Fibroblast of lung (primary cell): ENCODE data around the gene OBSCN. TPM values are rescaled to one million over a fixed set of nuclear protein-coding genes. Genes with fewer than 3 reads are reported as not detected.

Experiments
- DNase-seq, 2 donors: peaks; one replicate each; pipeline versions ENCODE4 v3.0.0 to v3.0.0-alpha.2; 2010; ENCODE audit warnings: low read depth in 2 of 2
- H2AFZ ChIP-seq: 2 replicates; pipeline ENCODE4 v1.5.1; 2012; ENCODE audit warnings: low read length, control low read depth, inconsistent platforms
- H3K27ac ChIP-seq: 2 replicates; pipeline ENCODE4 v1.5.1; 2011; ENCODE audit warnings: low read length, control low read depth; ENCODE audit not compliant: insufficient read depth
- H3K27me3 ChIP-seq: 2 replicates; pipeline ENCODE4 v1.5.1; 2011; ENCODE audit warnings: mild to moderate bottlenecking, low read length; ENCODE audit not compliant: control insufficient read depth, insufficient read depth
- H3K36me3 ChIP-seq: 2 replicates; pipeline ENCODE4 v1.5.1; 2011; ENCODE audit warnings: low read length; ENCODE audit not compliant: control insufficient read depth, insufficient read depth
- H3K4me1 ChIP-seq: 2 replicates; pipeline ENCODE4 v1.5.1; 2011; ENCODE audit warnings: low read length; ENCODE audit not compliant: control insufficient read depth, insufficient read depth; ENCODE audit errors: extremely low read depth
- H3K4me2 ChIP-seq: 2 replicates; pipeline ENCODE4 v1.5.1; 2011; ENCODE audit warnings: low read length, control low read depth; ENCODE audit not compliant: insufficient read depth; ENCODE audit errors: extremely low read depth
- H3K4me3 ChIP-seq, 4 experiments: fragments of 200-600 bp in 1 of 4; sonication (generic) in 1 of 4; replicated peaks in 1 of 4; 2 replicates each; pipeline ENCODE4 v1.5.1; 2011 to 2016; ENCODE audit warnings: low read length in 4 of 4, low read depth in 3 of 4, mild to moderate bottlenecking in 3 of 4, control low read depth in 2 of 4, inconsistent platforms in 1 of 4, mixed read lengths in 1 of 4; ENCODE audit not compliant: insufficient read depth in 1 of 4; ENCODE audit errors: control extremely low read depth in 1 of 4
- H3K79me2 ChIP-seq: 2 replicates; pipeline ENCODE4 v1.5.1; 2012; ENCODE audit warnings: mild to moderate bottlenecking, low read length, inconsistent platforms; ENCODE audit not compliant: control insufficient read depth, insufficient read depth
- H3K9ac ChIP-seq: 2 replicates; pipeline ENCODE4 v1.5.1; 2011; ENCODE audit warnings: mild to moderate bottlenecking, low read length, control low read depth; ENCODE audit not compliant: insufficient read depth
- H3K9me3 ChIP-seq: 2 replicates; pipeline ENCODE4 v1.5.1; 2012; ENCODE audit warnings: low read depth, low read length; ENCODE audit not compliant: control insufficient read depth, insufficient read depth
- H4K20me1 ChIP-seq: 2 replicates; pipeline ENCODE4 v1.5.1; 2011; ENCODE audit warnings: low read length; ENCODE audit not compliant: control insufficient read depth, insufficient read depth; ENCODE audit errors: extremely low read depth
- CTCF ChIP-seq, 2 donors: IDR thresholded peaks in 1 of 2; conservative IDR thresholded peaks in 1 of 2; 1 replicate in 1 of 2; 2 replicates in 1 of 2; pipeline ENCODE4 v1.5.1; 2011 to 2012; ENCODE audit warnings: low read length in 2 of 2, control low read depth in 1 of 2, inconsistent platforms in 1 of 2, low read depth in 1 of 2, mild to moderate bottlenecking in 1 of 2
- EZH2 ChIP-seq: IDR thresholded peaks from 2 replicates; pipeline ENCODE4 v1.5.1; 2012; ENCODE audit warnings: low read length, control low read depth, mild to moderate bottlenecking; ENCODE audit errors: missing control alignments
- polyA plus RNA-seq, 2 donors: library from polyadenylated mRNA; depleted of rRNA in 1 of 2; stranded (reverse) in 1 of 2; unstranded in 1 of 2; fragments of >200 nt; gene quantifications; 2 replicates each; pipeline ENCODE4 v1.2.1, GENCODE V29; 2011 to 2012; ENCODE audit warnings: missing spikeins in 1 of 2
- total RNA-seq: library from RNA; depleted of rRNA; stranded (reverse); fragments of >200 nt; gene quantifications from 2 replicates; pipeline ENCODE4 v1.2.1, GENCODE V29; 2014

Gene OBSCN
- total and polyA plus RNA-seq, 2 donors (not counting 1 experiment from before 2014, with no cell fraction given) = 0.87 to 16.8 TPM

GRCh38 chr1:228263636-228264035, 55.8 kb downstream of the OBSCN start:
- Histone ChIP-seq H4K20me1 (no peaks in the 10 kb centered on the region), H3K27me3 (no peaks in the 10 kb centered on the region), H3K27ac (no peak overlapping the region), H3K4me3 (no peak overlapping the region), H3K79me2 (no peaks in the 10 kb centered on the region), H3K4me2 (no peak overlapping the region), H3K4me1 (no peaks in the 10 kb centered on the region), H2AFZ (no peak overlapping the region), H3K36me3 (no peaks in the 10 kb centered on the region), H3K9me3 (no peaks in the 10 kb centered on the region), H3K9ac (no peak overlapping the region)
- no peak for TF ChIP-seq CTCF (conservative IDR thresholded peaks at IDR 0.05 in 1 of 2, IDR thresholded peaks at IDR 0.05 in 1 of 2; ENCODE audit: low read depth in 1 of 2, low read length in 2 of 2)
- TF ChIP-seq EZH2 = no peak
- DNase-seq = no peak

- Histone ChIP-seq H3K9ac (no peak overlapping the region), H3K27ac (no peak overlapping the region), H3K27me3 (no peaks in the 10 kb centered on the region), H3K4me1 (no peaks in the 10 kb centered on the region), H3K9me3 (no peaks in the 10 kb centered on the region), H3K79me2 (no peaks in the 10 kb centered on the region), H3K4me2 (no peak overlapping the region), H4K20me1 (no peaks in the 10 kb centered on the region), H3K36me3 (no peaks in the 10 kb centered on the region), H3K4me3 (no peak overlapping the region), H2AFZ (no peak overlapping the region)
- no peak for TF ChIP-seq CTCF (conservative IDR thresholded peaks at IDR 0.05 in 1 of 2, IDR thresholded peaks at IDR 0.05 in 1 of 2; ENCODE audit: low read depth in 1 of 2, low read length in 2 of 2)
- TF ChIP-seq EZH2 = no peak
- no peak for DNase-seq
Measured at GRCh38 chr1:228264090-228264829, 56.4 kb downstream of the OBSCN start.

- peak; percentile 33 to 38 for TF ChIP-seq CTCF (conservative IDR thresholded peaks at IDR 0.05 in 1 of 2, IDR thresholded peaks at IDR 0.05 in 1 of 2; ENCODE audit: low read depth in 1 of 2, low read length in 2 of 2)
- TF ChIP-seq EZH2 = no peak
- no peak overlapping the region for H2AFZ ChIP-seq
- no peak overlapping the region for H3K4me3 ChIP-seq
- H3K4me2 ChIP-seq = no peak overlapping the region
- no peaks in the 10 kb centered on the region for H3K36me3 ChIP-seq
- H3K79me2 ChIP-seq = no peaks in the 10 kb centered on the region
- H3K4me1 ChIP-seq = no peaks in the 10 kb centered on the region
- no peak overlapping the region for H3K27ac ChIP-seq
- DNase-seq = peak; percentile 8 to 46
- H3K27me3 ChIP-seq = no peaks in the 10 kb centered on the region
- H3K9ac ChIP-seq = no peak overlapping the region
- no peaks in the 10 kb centered on the region for H3K9me3 ChIP-seq
- H4K20me1 ChIP-seq = no peaks in the 10 kb centered on the region
Measured at GRCh38 chr1:228265167-228265566, 57.3 kb downstream of the OBSCN start.
